HG02642 (cell line): ENCODE measurements around the gene TBC1D16.

Experiments used
- ATAC-seq: cut with Tn5 transposase; IDR thresholded peaks from one replicate; pipeline ENCODE4 v1.9.1; 2021; ENCODE audit warnings: mild to moderate bottlenecking; ENCODE audit not compliant: unreplicated experiment, poor library complexity

The TBC1D16 gene

DNA sequence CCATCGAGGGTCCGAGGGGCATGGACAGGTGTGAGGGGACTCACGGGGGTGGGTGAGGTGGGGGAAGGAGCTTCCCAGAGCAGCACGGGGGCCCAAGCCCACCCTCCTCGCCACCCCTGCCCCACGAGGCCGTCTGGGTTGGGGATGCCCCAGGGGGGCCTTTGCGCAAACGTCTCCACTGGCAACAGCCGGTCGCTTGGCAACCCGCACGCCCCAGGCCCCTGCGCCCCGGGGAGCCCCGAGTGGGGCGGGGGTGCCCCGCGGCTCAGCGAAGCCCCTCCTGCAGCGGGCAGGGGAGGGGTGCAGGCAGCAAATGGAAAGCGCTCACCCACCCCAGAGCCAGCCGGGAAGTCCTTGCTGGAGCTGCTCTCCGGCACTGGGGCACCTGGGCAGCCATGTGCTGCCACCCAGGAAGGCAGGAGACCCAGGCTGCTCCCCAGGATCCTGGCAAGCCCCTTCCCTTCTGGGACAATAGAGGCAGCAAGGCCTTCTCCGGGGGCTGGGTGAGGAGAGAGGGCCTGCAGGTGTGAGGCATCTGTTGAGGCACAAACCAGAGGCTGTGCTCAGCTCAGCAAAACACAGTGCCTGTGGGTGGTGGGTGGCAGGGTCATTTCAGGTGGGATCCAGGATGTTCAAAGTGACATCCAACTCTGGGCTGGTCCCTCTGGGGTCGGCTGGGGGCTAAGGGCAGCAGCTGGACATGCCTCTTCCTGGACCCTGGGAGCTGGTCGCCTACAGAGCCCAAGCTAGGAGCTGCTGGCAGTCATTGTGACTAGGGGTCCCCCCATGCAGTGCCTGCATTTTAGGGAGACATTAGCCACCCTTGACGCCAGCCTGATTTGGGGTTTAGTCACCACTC is 115.6 kb downstream of the TBC1D16 start:
- no peak for ATAC-seq

DNA sequence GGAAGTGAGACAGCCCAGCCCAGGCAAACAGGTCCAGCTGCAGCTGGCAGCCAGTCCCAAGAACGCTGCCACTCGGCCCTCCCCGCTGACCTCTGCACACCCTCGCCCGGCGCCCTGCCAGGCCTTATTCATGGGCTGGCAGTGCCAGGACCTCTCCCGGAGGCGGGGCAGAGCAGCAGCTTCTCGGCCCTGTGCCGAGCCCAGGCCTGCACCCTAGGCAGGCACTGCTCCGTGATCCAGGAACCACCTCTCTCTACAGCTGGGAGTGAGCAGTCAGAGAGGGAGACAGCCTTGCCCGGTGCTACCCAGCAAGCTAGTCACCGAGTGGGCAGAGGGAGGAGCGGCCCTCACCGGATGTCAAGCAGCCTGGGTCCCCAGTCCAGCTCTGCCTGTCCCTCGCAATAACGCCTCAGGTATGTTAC is 116.5 kb downstream of the TBC1D16 start:
- no peak for ATAC-seq

DNA sequence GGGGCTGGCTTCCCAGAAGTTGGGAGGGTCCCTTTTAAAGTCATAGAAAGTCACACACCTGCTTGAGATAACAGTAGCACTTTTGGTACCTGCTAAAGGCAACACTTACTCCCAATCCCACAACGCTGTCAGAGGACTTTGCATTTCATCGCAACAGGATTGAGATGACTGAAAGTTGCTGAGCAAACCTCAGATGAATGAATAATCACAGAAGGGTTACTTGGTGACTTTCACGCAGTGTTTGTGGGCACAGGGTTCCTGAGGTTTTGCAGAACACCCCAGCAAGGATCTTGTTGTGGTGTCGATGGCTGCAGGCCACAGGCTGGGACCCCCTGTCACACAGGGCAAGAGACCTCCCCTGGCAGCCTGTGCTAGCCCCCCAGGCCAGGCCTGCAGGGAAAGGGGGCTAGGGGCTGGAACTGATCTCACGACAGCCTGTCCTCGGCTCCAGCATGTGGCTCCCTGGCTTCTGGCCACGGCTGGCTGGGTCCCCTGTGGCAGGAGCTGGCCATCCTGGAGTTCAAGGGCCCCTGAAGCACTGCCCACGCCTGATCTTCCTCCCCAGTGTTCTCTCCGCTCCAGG is 117.0 kb downstream of the TBC1D16 start:
- no peak for ATAC-seq

DNA sequence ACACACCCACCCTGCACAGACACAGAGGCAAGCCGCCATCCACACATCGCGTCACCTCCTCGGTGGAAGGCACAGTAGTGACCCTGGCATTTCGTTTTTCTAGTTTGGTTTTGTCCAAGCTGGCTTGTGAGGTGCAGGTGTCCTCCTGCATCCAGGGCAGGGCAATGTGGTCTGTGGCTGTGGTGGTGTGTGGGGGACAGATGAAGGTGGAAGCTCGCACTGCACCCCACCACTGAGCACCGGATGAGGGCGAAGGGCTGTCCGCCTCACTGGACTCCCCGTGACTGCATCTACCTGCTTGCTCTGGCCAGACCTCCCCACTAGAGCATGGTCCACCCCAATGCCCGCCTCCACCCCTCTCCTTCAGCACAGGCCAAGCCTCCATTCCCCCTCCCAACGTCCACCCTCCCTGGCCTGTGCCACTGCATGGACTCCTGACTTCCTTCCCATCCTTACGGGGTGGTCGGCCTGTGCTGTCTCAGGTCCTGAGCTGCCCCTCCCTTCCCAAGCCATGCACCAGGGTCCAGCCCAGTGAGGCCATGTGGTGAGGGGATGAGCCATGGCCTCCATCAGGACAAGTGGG is 117.7 kb downstream of the TBC1D16 start:
- ATAC-seq, result no peak

DNA sequence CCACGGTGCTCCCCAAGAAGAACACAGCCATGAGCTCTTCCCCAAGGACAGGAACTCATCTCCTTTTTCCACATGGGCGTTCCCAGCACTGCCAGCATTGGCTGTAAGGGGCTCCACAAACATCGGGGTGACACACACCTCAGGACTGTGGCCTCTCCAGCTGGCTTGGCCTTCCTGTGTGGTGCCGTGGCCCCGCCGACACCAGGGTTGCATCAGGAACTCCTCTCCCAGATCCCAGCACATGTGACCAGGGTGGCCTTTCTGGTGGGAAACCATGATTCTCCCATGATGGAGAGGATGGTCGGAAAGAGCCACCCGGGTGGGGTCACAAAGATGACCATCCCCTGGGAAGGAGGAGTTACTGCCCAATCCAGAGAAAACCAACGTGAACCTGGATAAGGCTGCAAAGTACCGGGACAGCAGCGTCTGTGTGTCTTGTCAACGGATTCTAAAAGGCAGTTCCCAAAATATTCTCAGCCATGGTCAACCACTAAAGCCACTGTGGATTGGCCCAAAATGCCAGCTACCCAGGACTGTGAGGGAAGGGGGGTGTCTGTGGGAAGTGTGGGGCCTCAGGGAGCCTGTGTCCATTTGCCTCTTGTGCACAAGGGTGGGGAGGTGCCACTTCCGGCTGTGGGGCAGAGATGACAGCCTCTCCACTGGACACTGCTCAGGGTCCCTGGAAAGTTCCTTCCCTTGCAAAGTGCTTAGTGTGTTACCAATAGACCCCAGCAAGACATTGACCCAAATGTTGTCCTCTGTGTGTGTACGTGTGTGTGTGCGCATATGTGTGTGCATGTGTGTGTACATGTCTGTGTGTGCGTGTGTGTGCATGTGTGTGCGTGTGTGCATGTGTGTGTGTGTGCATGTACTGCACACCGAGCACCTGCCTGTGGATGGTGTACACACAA is 118.4 kb downstream of the TBC1D16 start:
- no peak for ATAC-seq

DNA sequence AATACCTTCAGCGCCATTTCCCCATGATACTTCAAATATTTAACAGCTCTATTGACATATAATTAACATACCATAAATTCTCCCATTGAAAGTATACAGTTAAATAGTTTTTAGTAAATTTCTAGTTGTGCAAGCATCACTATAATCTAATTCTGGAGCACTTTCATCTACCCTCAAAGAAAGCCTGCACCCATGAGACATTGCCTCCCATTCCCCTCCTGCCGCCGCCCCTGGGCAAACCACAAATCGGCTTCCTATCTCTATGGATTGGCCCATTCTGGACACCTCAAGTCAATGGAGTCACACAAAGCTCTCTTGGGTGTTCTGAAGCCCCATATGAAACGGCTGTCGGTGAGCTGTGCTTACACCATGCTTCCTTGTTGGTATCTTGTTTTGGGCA is 119.2 kb downstream of the TBC1D16 start:
- no peak for ATAC-seq

DNA sequence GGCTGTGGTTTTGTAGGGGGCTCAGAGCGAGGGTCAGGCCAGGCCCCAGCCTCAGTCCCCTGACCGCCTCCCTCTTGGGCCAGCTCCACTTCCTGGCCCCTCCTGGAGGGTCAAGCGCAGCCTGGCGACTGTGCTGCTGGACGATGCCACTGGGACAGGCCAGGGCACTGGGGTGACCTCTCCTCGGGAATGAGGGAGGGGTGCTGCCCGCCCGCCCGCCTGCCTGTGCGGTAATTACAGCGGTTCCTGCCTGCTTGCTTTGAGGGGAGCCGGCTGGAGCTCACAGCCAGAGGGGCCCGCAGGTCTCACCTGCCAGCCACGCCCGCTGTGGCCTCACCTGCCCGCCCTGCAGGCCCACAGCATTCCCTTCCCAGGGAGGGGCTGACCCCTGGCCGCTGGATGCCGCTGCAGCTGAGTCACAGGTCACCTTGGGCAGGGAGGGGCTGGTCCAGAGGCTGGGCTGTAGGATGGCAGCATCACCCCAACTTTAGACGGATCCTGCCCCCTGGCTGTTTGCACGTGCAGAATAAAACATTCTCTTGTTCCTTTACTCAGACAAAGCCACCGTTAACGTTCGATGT is 119.7 kb downstream of the TBC1D16 start:
- no peak for ATAC-seq

DNA sequence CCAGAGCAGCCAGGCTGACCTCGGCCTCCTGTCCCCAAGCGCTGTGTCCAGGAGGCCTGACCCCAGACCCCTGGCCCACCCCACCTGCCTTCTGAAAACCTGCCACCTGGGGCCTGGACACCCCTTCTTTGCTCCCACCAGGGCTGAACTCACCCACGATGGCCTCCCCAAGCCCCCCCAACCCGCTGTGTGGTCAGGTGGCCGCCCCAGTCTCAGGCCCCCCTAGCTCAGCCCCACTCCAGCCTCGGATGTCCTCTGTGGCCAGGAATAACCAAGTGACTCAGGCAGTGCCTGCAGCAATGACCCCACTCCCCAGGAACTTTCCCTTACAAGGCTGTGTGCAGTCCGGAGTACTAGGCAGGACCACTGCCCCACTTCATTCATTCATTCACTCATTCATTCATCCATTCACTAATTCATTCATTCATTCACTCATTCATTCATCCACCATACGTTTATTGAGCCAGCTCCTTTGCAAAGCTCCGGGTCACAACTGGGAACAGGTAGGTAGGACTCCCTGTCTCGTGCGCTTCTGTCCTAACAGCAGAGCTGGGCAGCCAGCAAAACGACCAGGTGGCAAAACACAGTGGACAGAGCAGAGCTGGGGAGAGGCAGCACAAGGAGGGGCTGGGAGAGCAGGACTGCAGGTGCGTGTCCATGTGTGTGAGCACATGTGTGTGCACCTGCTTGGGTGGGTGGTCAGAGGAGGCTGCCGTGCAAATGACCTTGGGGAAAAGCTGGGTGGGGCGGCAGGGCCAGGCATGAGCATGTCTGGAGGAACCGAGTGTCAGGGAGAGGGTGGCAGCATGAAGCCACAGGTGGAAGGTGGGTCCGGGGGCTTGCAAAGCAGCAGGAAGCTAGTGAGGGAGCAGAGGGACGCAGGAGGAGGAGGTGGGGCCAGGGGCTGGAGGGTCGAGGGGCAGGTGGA is 120.6 kb downstream of the TBC1D16 start:
- no peak for ATAC-seq

DNA sequence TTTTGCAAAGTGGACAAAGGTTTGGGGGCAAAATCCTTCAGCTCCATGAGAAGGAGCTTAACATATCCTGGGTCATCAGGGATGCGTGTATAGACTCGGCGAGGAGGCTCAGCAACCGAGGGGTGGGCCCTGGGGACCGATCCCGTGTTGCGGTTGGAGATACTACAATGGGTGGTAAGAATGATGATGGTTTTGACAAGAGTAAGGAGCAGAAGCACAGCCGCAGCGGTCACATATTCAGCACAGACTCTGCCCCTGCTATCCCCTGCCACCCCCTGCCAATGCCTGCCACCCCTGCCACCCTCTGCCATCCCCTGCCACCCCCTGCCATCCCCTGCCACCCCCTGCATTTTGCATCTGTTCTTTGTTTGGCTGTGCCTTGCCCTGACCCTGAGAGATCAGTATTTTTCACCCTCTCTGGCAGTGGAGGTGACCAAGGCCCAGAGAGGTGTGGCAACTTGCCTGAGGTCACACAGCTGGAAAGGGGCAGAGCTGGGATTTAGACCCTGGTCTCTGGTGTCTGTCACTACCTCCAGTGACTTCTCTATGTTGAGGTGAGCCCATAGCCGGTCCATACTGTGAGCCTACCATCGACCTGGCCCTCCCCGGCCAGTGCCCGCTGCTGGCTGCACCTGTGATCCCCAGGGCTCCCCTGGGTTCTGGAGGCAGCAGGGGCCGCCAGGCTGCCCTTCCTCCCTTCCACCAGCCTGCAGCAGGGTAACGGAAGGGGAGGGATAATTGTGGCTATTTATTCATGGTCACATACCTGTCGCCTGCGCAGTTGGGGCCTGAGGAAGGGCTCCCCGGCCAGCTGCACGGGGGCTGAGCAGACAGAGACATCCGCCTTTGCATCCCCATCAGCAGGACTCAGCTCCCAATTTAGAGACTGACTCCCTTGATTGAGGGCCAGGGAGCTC is 121.5 kb downstream of the TBC1D16 start:
- no peak for ATAC-seq

DNA sequence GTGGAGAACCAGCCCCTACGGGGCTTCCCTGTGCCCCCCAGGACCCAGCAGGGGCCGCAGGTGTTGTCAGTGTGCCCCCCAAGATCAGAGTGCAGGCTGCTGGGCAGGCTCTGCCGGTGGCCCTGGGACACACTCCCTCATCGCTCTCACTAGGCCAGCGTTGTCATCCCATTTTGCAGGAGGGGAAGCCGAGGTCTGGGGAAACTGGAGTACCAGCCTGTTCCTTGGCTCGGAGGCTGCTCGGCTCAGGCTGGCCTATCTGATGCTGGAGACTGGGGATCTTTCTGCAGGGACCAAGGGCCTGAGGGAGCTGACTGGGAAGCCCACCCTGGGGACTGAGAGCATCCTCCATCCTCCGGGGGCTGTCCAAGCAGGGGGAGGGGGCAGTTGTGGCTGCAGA is 122.2 kb downstream of the TBC1D16 start:
- no peak for ATAC-seq

DNA sequence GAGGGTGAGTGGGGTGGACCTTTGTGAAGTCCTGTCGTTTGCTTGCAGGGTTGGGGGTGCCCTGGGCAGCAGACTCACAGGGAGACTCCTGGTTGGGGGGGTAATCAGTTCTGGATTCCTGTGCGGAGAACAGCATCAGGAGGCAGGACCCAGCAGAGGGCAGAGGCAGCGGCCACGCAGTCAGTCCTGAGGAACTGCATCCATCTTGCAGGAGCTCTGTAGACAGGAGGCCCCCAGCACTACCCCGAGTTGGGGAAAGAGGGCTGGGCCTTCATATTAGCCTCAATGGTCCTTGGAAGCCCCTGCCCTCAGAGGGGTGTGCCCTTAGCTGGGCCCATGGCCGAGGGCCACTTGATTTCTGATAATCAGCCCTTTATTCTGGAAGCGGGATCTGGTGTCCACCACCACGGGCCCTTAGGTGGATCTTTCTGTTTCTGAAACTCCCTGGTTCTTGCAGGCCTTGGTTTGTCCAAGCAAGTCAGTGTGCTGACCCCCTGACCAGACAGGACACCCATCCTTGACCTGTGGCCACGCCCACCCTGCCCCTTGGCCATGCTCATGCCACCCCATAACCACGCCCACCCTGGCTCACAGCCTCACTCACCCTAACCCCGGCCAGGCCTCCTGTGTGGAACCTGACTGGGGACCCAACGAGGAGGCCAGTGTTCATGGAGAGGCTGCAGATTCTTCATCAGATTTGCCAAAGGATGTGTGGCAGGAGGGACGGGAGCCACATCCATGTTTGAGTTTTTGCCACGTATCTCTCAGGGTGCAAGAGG is 122.9 kb downstream of the TBC1D16 start:
- ATAC-seq, result no peak

DNA sequence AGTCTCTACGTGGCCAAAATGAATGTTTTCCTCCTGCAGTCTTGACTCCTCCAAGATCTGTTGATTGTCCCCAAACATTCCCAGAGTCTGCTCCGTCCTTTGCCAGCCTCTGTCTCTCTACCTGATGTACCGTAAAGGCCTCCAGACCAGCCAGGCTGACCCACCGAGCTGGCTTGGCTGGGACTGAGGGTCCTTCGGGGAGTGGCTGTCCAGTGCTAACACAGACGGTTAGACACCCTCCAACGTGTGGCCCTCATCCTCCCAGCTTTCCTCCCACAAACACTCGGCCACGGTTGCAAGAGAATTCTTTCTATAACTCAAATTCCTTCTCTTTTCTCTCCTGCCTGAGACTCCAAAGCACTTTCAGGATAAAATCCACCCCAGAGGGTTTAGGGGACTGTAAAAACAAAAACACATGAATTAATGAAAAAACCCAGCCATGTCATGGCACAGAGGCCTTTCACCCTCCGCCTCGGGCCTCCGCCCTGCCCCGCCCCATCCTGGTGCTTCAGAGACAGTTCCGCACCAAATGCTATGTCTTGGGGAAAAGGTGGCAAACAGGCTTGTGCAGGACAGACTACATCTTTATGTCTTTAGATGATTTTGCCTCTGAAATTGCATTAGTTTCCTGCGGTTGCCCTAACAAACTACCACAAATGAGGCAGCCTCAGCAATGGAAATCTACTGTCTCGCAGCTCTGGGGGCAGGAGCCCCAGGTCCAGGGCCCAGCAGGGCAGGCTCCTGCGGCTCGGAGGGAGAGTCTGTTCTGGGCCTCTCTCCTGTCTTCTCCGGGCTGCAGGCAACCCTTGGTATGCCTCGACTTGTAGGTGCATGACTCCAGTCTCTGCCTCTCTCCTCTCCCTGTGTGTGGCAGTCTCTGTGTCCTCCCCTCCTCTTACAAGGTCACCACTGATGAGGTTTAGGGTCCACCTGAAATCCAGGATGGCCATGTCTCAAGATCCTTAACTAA is 124.0 kb downstream of the TBC1D16 start:
- no peak for ATAC-seq

DNA sequence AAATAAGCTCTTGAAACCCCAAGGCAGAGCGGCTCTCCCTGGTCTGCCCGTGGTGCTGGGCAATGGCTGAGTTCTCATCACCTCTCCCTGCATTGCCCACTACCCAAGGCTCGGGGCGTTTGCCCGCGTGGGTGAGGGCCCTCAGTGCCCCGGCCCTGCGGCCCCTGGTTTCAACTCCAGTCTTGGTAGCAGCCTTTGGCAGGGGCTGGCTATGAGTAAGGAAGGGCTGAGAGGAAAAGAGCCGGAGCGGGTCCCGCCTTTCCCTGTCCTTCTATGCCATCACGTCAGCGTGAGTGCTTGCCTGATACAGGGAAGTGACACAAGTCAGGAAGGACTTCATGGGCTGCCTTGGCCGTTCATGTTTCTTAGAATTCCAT is 124.7 kb downstream of the TBC1D16 start:
- ATAC-seq, result no peak

DNA sequence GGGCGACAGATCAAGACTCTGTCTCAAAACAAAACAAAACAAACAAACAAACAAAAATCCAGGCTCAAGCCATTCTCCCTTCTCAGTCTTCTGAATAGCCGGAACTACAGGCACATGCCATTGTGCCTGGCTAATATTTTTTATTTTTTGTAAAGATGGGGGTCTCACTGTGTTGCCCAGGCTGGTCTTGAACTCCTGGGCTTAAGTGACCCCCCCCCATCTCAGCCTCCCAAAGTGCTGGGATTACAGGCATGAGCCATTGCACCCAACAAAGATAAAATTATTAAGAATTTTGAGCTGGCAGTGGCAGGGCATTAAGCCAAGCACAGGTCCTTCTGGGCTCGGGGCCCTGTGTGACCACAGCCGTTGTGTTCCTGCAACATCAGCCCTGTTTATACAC is 126.6 kb downstream of the TBC1D16 start:
- no peak for ATAC-seq

DNA sequence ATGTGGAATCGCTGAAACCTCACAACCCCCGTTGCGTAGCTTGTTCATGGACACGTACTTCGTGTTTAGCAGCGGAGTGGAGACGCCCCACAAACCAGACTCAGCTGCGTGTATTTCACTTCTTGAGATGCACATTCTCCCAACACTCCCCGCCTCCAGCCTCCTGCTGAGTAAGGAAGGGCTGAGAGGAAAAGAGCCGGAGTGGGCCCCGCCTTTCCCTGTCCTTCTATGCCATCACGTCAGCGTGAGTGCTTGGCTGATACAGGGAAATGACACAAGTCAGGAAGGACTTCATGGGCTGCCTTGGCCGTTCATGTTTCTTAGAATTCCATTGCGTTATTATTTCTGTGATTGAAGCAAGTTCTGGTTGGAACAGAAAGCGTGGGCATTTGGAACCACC is 127.8 kb downstream of the TBC1D16 start:
- ATAC-seq, result no peak

DNA sequence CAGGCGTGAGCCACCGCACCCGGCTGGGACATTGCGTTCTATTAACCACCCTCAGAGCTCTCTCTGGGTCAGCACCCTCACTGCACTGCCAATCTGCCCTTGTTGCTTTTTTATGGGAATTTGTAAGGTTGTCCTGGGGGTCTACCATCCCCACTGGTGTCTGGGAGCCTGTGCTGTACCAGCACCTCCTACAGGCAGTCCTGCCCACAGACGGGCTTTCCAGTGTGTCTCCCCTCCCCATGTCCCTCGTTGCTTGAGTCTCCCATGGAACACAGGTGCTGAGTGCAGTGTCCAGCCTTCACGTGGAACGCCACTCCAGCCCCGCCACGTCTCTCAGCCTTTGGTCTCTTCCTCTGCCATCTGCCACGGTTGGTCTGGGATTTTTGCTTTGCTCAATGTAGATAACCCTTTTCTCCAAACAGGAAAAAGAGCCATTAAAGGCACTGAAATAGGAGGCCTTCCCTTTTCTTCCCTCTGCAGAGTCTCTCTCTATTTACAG is 128.4 kb downstream of the TBC1D16 start:
- ATAC-seq, result no peak
